HuH-7.5 (cell line): Measurements from ENCODE around the gene SVIP.

Source experiments
- DNase-seq: peaks from one replicate; pipeline ENCODE4 v3.0.0; 2011; ENCODE audit warnings: low spot score

Gene SVIP, protein sequence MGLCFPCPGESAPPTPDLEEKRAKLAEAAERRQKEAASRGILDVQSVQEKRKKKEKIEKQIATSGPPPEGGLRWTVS

GRCh38 chr11:22829231-22830081 lies at the start of gene SVIP:
TSS of gene SVIP (minus strand) at chr11:22829801. CDS start at chr11:22829748, 53 bp downstream.
- DNase-seq = peak; percentile 29

GRCh38 chr11:22878604-22879003 lies 49.0 kb upstream of the SVIP start:
- no peak for DNase-seq

DNA sequence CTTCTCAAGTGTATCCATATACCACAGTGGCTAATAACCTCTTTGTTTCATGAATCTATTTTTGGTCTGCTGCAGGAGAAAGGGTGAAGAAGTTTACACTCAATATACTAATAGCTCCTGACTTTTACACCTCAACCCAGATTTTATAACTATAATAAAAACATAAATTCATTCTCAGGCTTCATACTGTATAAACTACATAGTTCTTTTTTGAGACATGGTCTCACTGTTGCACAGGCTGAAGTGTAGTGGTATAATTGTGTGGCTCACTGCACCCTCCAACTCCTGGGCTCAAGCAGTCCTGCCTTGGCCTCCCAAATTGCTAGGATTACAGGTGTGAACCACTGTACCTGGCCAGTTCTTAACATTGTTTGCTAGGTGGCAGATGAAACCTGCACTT lies 48.4 kb upstream of the SVIP start:
- no peak for DNase-seq

DNA sequence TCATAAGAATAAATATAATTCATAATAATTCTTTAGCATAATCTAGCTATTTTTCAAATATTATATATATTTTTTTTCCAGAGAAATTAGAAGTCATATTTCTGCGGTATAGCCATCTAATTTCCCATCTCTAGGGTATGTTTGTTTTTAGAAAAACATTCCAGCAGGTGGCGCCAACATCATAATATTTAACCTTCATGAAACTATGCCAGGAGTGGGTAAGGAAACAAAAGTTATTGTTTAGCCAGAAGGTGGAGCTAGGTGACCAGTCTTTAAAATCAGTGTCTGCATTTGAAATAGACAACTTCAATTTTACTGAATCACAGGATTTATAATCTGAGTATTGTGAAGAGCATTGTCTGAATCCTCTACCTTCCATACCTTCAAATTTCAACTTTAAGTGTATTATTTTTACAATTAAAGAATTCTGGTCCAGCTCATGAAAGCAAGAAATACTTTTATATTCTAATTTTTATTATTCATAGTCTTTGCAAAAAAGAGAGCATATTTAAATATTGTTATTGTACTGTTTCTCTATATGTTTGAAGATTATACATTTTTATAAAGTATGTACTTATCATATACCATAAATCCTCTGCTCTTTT lies 46.4 kb upstream of the SVIP start:
- peak; percentile 15 for DNase-seq

DNA sequence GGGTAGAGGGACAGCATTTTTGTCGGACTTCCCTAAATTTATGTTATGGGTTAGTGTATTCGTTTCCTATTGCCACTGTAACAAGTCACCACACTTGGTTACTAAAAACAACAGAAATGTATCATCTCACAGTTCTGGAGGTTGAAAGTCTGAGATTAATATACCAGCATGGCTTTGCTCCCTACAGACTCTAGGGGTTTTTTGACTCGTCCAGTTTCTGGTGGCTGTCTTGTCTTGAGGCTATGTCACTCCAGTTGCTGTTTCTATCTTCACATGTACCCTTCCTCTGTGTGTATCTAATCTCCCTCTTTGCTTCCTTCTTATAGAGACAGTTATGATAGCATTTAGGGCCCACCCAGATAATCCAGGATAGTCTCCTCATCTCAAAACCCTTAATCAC lies 39.7 kb upstream of the SVIP start:
- DNase-seq = no peak

DNA sequence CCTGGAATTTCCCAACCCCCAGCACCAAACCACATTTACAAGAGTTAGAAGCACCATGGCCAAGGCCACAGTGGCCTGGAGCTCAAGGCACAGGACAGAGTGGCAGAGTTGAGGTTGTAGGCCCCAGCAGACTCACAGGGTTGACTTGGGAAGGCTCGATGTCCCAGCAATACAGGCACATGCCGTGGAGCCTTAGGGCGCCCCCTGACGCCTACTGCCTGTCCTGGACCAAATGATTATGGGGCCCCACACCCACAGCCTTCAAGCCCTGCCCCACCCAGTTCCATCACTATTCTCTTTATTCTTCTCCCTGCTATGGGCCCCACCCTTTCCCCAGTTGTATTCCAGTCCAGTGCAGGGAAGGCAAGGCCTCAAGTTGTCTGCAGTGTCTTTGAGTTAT lies 30.6 kb upstream of the SVIP start, which contains the start of gene CCDC179:
TSS of gene CCDC179 (minus strand) at position 234 of the 400 bp plus-strand sequence. CDS start at position 181, 53 bp downstream.
- no peak for DNase-seq

DNA sequence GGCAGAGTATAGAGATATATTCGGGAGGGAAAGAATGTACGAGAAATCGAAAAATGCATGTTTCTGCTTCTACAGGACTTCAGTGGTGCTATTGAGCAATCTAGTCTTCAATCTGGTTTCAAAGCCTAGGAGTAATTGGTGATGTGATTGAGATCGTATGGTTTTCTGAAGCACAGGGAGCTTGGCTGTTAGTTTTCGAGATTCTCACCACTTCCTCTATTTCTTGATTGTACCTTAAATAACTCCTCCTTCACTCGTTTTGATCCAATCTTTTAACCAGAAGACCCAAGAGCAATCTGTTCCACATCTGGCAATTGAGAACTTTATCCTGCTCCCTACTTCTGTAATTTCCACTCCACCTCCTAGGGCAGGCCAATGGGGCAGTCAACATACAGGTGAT lies 30.2 kb upstream of the SVIP start:
- no peak for DNase-seq

- DNase-seq = no peak
Measured at GRCh38 chr11:22851477-22851876, 21.9 kb upstream of the SVIP start.

GRCh38 chr11:22846726-22847125 lies 17.1 kb upstream of the SVIP start:
- no peak for DNase-seq

- peak; percentile 6 for DNase-seq
Measured at GRCh38 chr11:22832315-22833015, 2.9 kb upstream of the SVIP start.

DNA sequence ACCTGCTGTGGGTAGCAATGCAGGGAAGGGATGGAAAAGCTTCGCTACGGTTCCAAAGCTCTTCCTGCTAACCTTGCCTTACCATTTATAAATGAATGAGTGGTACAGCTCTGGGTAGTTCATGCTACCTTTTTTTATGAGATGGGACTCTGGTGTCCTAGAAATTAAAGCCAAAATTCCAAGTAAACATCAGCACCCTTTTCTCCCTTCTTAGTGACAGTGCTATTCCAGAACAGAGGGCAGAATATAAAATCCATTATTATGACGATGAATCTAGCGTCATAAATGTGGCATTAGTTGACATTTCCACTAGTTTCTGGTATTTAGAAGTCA lies 447 bp upstream of the SVIP start:
- no peak for DNase-seq

- DNase-seq = no peak
Measured at GRCh38 chr11:22828373-22828772, 1.2 kb downstream of the SVIP start.

DNA sequence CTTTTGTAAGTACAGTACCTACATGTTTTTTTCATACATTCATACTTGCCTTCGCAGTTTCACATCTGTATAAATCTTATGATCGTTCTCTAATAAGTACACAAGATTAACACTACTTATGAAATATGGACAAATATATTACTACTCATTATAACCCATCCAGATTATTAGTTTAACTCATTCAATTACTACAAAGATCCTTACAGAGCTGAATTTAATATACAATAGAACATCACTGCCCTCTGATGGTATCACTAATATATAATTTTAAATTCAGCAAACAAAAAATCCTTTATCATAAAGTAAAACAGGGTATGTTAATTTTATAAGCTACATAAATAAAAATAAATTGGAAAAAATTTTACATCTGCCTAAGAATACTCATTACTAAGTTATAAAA lies 7.4 kb downstream of the SVIP start:
- DNase-seq = no peak

DNA sequence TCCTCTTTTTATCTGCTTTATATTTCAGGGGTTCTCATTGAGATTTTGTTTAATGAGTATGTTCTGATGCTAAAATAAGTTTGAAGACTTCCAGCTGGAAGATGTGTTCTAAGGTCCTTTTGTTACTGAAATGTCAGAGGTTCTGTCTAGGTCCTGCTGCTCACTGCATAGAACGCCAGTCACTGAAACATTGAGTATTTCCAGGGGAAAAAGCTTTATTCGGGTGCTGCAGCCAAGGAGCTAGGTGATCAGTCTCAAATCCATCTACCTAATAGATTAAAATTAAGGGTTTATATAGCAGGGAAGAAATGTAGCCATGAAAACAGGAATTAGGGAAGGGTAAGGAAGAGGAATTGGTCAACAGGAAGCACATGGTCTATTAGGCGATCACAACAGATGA lies 19.7 kb downstream of the SVIP start:
- DNase-seq = no peak

GRCh38 chr11:22808571-22809197 lies 20.9 kb downstream of the SVIP start:
- no peak for DNase-seq

DNA sequence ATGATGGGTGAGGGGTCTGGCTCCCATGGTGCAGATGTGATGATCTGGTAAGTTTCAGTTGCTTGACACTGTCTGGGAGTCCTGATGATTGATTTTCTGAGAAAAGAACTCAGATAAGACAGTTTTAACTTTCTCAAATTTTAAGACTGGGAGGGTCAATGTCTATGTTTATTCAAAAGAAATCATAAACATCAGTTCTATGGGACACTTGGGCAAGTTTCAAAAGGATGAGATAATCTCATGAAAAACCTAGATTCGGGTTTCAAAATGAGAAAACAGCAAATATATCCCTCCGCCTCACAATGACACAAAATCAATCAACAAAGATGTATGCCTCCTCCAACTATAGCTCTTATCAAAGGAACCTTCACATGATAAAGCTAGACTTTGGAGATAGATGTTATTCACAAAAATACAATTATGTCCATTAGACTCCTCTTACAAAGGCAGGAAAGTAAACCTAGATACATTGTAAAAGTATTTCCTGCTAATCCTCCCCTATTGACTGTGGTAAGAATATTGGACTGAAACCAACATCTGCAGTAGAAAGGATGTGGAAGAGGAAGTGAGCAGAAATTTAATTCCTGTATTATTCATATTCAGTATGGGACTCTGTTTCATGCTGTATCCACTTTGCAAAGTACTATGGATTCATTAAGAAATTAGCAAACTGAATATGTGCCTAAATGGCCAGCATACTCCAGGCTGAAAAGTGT lies 21.6 kb downstream of the SVIP start:
- DNase-seq = no peak

GRCh38 chr11:22807391-22807790 lies 22.2 kb downstream of the SVIP start:
- no peak for DNase-seq

- DNase-seq = no peak
Measured at GRCh38 chr11:22802861-22803260, 26.7 kb downstream of the SVIP start.

DNA sequence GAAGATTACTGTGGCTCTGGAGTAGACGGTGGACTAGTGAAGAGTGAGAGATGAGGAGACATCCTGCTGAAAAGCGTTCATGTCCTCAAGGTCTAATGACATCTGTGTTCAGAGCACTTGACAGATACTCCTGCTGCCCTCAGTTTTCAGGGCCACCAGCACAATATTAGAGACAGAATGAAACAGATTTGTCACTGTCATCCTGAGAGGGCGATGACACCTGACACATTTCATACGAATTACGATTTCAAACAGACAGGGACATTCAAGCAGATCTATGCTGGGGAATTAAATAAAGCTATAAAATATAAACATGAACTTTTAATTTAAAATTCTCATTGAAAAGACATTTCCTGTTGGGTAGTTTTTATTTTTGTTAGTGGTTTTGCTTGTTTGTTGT lies 29.1 kb downstream of the SVIP start:
- no peak for DNase-seq

- DNase-seq = no peak
Measured at GRCh38 chr11:22798901-22799300, 30.7 kb downstream of the SVIP start.

DNA sequence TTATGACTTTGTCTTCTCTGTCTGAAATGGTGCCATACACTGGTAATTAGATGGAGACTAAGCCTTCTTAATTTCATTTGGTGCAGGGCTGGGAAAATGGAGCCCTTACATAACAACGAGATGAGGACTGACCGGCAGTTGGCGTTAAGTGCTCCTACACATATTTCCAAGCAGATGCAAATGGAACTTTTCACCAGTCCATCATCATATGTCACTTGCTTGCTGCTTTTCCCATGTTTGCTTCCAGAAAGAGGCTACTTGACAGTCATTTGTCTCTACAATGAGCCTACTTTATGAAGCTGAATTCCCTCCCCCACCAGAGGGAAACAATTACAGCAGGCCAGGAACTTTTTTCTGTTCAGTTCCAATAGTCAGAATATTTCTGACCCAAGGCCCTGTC lies 32.6 kb downstream of the SVIP start:
- DNase-seq = no peak

DNA sequence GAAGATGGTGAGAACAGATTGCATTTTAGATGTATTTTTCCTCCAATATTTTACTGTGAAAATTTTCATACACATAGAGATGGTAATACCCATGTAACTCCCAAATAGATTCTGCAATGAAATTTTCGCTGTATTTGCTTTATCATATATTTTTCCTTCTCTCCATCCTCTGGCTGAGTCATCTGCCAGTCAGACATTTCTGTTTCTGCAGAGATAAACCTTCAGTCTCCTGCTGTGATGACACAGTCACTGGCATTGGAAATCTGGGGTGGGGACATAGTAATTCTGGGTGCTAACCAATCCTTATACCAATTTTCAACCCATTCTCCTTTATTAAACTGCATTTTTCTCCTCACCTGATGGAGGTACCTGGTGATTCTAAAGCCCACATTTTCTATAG lies 33.7 kb downstream of the SVIP start:
- DNase-seq = no peak
